Thyroid gland (tissue), 4 donors: Measurements from ENCODE around the gene SRSF8. TPM values are rescaled to one million over a fixed set of nuclear protein-coding genes. Genes with fewer than 3 reads are reported as not detected.

ENCODE experiments used
- DNase-seq, 2 donors: peaks; one replicate each; pipeline ENCODE4 v3.0.0-alpha.2; 2019
- H3K27ac ChIP-seq, 3 donors: fragments of 200-600 bp; sonication (generic); 1 replicate in 2 of 3; 2 replicates in 1 of 3; pipeline ENCODE4 v1.5.1; 2016 to 2019; ENCODE audit warnings: mild to moderate bottlenecking in 1 of 3, moderate library complexity in 1 of 3
- H3K27me3 ChIP-seq: fragments of 200-600 bp; sonication (generic); one replicate; pipeline ENCODE4 v1.5.1; 2019
- H3K36me3 ChIP-seq, 2 donors: fragments of 200-600 bp; sonication (generic); one replicate each; pipeline ENCODE4 v1.5.1; 2016 to 2019
- H3K4me1 ChIP-seq, 2 donors: fragments of 200-600 bp; sonication (generic); one replicate each; pipeline ENCODE4 v1.5.1; 2017 to 2019
- H3K4me3 ChIP-seq, 3 donors: fragments of 200-600 bp; sonication (generic); replicated peaks in 1 of 3; 1 replicate in 2 of 3; 2 replicates in 1 of 3; pipeline ENCODE4 v1.5.1; 2016; ENCODE audit warnings: mild to moderate bottlenecking in 1 of 3
- H3K9me3 ChIP-seq: fragments of 200-600 bp; sonication (generic); one replicate; pipeline ENCODE4 v1.5.1; 2017
- CTCF ChIP-seq, 6 experiments: fragments of 200-600 bp in 3 of 6; fragments of 450-650 bp in 3 of 6; sonication (generic) in 3 of 6; IDR thresholded peaks; one replicate each; pipeline ENCODE4 v1.5.1; 2016 to 2019; ENCODE audit warnings: antibody characterized with exemption in 6 of 6, mild to moderate bottlenecking in 2 of 6, inconsistent platforms in 1 of 6, moderate library complexity in 1 of 6
- POLR2A ChIP-seq, 2 donors: fragments of 450-650 bp; IDR thresholded peaks; one replicate each; pipeline ENCODE4 v1.6.1; 2017; ENCODE audit warnings: antibody characterized with exemption in 2 of 2, mild to moderate bottlenecking in 2 of 2, moderate library complexity in 1 of 2
- WGBS, 2 donors: methylation state at CpG; one replicate each; pipeline ENCODE4 v1.1.5; 2017; 5-methylcytosine and 5-hydroxymethylcytosine counted together
- intact Hi-C: fragments of 100-400 bp; cut with DNase I; formaldehyde crosslinking; loops from one replicate; pipeline ENCODE4 v1.15.1; 2023
- total RNA-seq, 4 donors: library from RNA; depleted of rRNA; stranded (reverse); fragments of >200 nt; gene quantifications; one replicate each; pipeline ENCODE4 v1.2.3, GENCODE V29; 2016

The SRSF8 gene
- total RNA-seq, 4 donors from 2014 or later: 42.9 to 53.5 (median 51.8) TPM

DNA sequence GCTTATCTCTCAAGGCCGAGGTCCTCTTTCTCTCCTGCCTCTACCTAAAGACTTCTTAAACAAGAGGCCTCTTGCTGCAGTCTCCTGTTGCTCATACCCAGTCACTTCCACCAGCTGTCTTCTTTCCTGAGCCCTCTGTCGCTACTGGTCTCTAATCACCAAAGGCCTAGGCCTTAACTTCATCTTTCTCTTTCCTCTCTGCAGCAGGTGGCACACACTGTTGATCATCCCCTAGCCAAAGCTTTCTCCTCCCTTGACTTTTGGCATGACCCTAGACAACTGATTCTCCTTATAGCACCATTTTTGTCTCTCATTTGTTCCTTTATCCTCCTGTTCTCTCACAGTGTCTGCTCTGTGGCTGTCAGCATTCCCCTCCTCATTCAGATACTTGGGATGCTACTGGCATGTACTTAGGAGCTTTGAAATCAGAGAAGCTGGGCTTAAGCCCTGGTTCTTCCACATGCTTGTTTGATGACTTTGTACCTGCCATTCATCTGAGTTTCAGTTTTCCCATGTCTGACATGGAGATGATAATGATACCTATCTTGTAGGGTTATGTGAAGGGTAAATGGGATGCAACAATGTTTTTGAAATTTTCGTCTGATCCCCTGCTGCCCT lies 45.3 kb downstream of the SRSF8 start:
- WGBS, 2 donors: 88 to 90% methylated on average over 3 of the region's 3 CpGs
- Histone ChIP-seq H3K36me3 (no peaks in the 10 kb centered on the region), H3K27ac (no peak overlapping the region), H3K27me3 (no peaks in the 10 kb centered on the region), H3K9me3 (no peaks in the 10 kb centered on the region), H3K4me1 (peaks cover 8 to 19% of the 10 kb centered on the region in 2 donors), H3K4me3 (no peak overlapping the region)
- no peak for DNase-seq
- intact Hi-C loops: no loop called here
- TF ChIP-seq POLR2A (IDR thresholded peaks at IDR 0.05): no peak
- TF ChIP-seq CTCF (IDR thresholded peaks at IDR 0.05): no peak

DNA sequence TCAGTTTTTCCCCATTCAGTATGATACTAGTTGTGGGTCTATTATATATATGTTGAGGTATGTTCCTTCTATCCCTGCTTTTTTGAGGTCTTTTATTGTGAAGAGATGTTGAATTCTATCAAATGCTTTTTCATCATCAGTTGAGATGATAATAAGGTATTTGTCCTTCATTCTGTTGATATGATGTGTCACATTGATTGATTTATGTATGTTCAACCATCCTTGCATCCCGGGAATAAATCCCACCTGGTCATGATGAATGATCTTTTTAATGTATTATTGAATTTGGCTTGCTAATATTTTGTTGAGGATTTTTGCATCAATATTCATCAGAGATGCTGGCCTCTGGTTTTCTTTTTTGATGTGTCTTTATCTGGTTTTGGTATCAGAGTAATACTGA lies 48.9 kb downstream of the SRSF8 start:
- 88 to 90% methylated on average over 1 of the region's 1 CpG for WGBS, 2 donors
- TF ChIP-seq POLR2A (IDR thresholded peaks at IDR 0.05) (no peak), CTCF (IDR thresholded peaks at IDR 0.05) (no peak)
- Histone ChIP-seq H3K27ac (no peak overlapping the region), H3K9me3 (no peaks in the 10 kb centered on the region), H3K4me1 (no peaks in the 10 kb centered on the region), H3K4me3 (no peak overlapping the region), H3K36me3 (no peaks in the 10 kb centered on the region), H3K27me3 (no peaks in the 10 kb centered on the region)
- no peak for DNase-seq
- intact Hi-C loops: no loop called here

DNA sequence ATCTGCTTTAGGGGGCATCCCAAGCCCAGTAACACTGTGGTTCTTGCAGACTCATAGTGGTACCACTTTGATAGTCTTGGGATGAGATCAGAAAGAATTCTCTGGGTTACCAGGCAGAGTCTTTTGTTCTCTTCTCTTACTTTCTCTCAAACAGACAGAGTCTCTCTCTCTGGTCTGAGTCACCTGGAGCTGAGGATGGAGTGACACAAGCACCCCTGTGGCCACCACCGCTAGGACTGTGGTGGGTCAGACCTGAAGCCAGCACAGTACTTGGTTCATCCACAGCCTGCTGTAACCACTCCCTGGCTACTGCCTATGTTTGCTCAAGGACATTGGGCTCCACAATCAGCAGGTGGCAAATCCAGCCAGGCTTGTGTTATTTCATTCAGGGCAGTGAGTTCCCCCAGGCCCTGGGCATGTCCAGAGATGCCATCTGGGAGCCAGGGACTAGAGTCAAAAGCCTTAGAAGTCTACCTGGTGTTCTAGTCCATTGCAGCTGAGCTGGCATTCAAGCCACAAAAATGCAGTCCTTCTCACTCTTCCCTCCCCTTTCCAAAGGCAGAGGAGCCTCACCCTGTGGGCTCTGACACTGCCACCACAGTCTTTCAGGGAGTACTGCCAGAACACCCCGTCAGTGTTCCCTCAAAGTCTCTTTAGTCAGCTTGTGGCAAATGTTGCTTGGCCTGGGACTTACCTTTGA lies 52.8 kb downstream of the SRSF8 start:
- H3K4me1 ChIP-seq: no peaks in the 10 kb centered on the region
- no peak for TF ChIP-seq CTCF (IDR thresholded peaks at IDR 0.05)
- no peak for TF ChIP-seq POLR2A (IDR thresholded peaks at IDR 0.05)
- no peak overlapping the region for H3K4me3 ChIP-seq
- intact Hi-C loops: no loop called here
- no peaks in the 10 kb centered on the region for H3K27me3 ChIP-seq
- H3K27ac ChIP-seq: no peak overlapping the region
- H3K36me3 ChIP-seq: no peaks in the 10 kb centered on the region
- no peak for DNase-seq
- no peaks in the 10 kb centered on the region for H3K9me3 ChIP-seq
- 93 to 100% methylated on average over 2 of the region's 2 CpGs for WGBS, 2 donors

Other genes with a start within 250 kb of the SRSF8 start
- 10 to 100 TPM; 25.7 to 61.6 (median 43.6) TPM for gene CWC15, start 93.4 kb upstream of the SRSF8 start, total RNA-seq
- gene KDM4D, start 93.2 kb upstream of the SRSF8 start, total RNA-seq: 1 to 10 TPM in 2 of 4 donors, under 1 TPM in 2; 0.83 to 1.2 (median 0.98) TPM
- gene KDM4E, start 41.7 kb upstream of the SRSF8 start, total RNA-seq: not detected
- not detected for gene KDM4F, start 17.5 kb upstream of the SRSF8 start, total RNA-seq
- 10 to 100 TPM; 31.1 to 52.3 (median 36.8) TPM for gene ENDOD1, start 22.9 kb downstream of the SRSF8 start, total RNA-seq
- 10 to 100 TPM; 54.3 to 82.2 (median 71.8) TPM for gene SESN3, start 164.3 kb downstream of the SRSF8 start, total RNA-seq